DOHH2 (cell line): ENCODE measurements around the gene HTR4.

Experiments
- H3F3A ChIP-seq: fragments of 200-600 bp; sonication (generic), shearing (Covaris generic); 2 replicates; pipeline ENCODE4 v1.6.0; 2016; ENCODE audit warnings: antibody characterized with exemption, mild to moderate bottlenecking; ENCODE audit not compliant: control insufficient read depth, insufficient read depth
- H3K27ac ChIP-seq: fragments of 200-600 bp; sonication (generic); 2 replicates; pipeline ENCODE4 v1.5.1; 2014; ENCODE audit warnings: low read depth, mild to moderate bottlenecking, low read length, moderate library complexity
- H3K27me3 ChIP-seq: fragments of 200-600 bp; sonication (generic); 2 replicates; pipeline ENCODE4 v1.6.1; 2014; ENCODE audit warnings: mild to moderate bottlenecking, low read length, mixed read lengths; ENCODE audit not compliant: control insufficient read depth
- H3K36me3 ChIP-seq: fragments of 200-600 bp; sonication (generic); 2 replicates; pipeline ENCODE4 v1.6.1; 2014; ENCODE audit warnings: mild to moderate bottlenecking, low read length, moderate library complexity, mixed read lengths; ENCODE audit not compliant: control insufficient read depth
- H3K4me1 ChIP-seq: fragments of 200-600 bp; sonication (generic); 2 replicates; pipeline ENCODE4 v1.6.1; 2014; ENCODE audit warnings: mild to moderate bottlenecking, low read length, mixed read lengths; ENCODE audit not compliant: control insufficient read depth
- H3K4me2 ChIP-seq: fragments of 200-600 bp; sonication (generic); 2 replicates; pipeline ENCODE4 v1.6.0; 2014; ENCODE audit warnings: mild to moderate bottlenecking, low read length, moderate library complexity
- H3K4me3 ChIP-seq: fragments of 200-600 bp; sonication (generic); 2 replicates; pipeline ENCODE4 v1.5.1; 2014; ENCODE audit warnings: mild to moderate bottlenecking, low read length, mixed read lengths
- H3K79me2 ChIP-seq: fragments of 200-600 bp; sonication (generic); 2 replicates; pipeline ENCODE4 v1.6.1; 2014; ENCODE audit warnings: mild to moderate bottlenecking, low read length, mixed read lengths; ENCODE audit not compliant: control insufficient read depth
- H3K9me2 ChIP-seq: fragments of 200-600 bp; sonication (generic); replicated peaks from 2 replicates; pipeline ENCODE4 v1.6.1; 2014; ENCODE audit warnings: mild to moderate bottlenecking, low read length, mixed read lengths; ENCODE audit not compliant: control insufficient read depth
- H3K9me3 ChIP-seq: fragments of 200-600 bp; sonication (generic); 2 replicates; pipeline ENCODE4 v1.6.1; 2014; ENCODE audit warnings: antibody characterized with exemption, low read length, mixed read lengths; ENCODE audit not compliant: control insufficient read depth, insufficient read depth
- H4K20me1 ChIP-seq: fragments of 200-600 bp; sonication (generic); 2 replicates; pipeline ENCODE4 v1.6.0; 2014; ENCODE audit warnings: low read depth, mild to moderate bottlenecking, antibody characterized with exemption, low read length, moderate library complexity; ENCODE audit not compliant: control insufficient read depth, insufficient read depth
- CTCF ChIP-seq: fragments of 200-600 bp; sonication (generic); IDR thresholded peaks from one replicate; pipeline ENCODE4 v1.5.1; 2014; ENCODE audit warnings: antibody characterized with exemption, mild to moderate bottlenecking, low read depth, low read length; ENCODE audit not compliant: poor library complexity, severe bottlenecking
- EZH2phosphoT487 ChIP-seq: fragments of 200-600 bp; sonication (generic); IDR thresholded peaks from 2 replicates; pipeline ENCODE4 v1.6.1; 2017; ENCODE audit warnings: borderline replicate concordance, mild to moderate bottlenecking, antibody characterized with exemption, low read length, moderate library complexity, mixed read lengths

Gene HTR4

GRCh38 chr5:148452499-148453193 lies 201.7 kb downstream of the HTR4 start:
- no peak overlapping the region for H3K4me2 ChIP-seq
- H3K9me3 ChIP-seq, result no peaks in the 10 kb centered on the region
- no peaks in the 10 kb centered on the region for H3K36me3 ChIP-seq
- no peak overlapping the region for H3K27ac ChIP-seq
- no peaks in the 10 kb centered on the region for H3K79me2 ChIP-seq
- H4K20me1 ChIP-seq, result no peaks in the 10 kb centered on the region
- no peaks in the 10 kb centered on the region for H3K4me1 ChIP-seq
- H3K27me3 ChIP-seq, result peaks cover 7% of the 10 kb centered on the region
- H3K9me2 ChIP-seq, result no peaks in the 10 kb centered on the region
- H3F3A ChIP-seq, result no peaks in the 10 kb centered on the region
- H3K4me3 ChIP-seq, result no peak overlapping the region
- TF ChIP-seq CTCF, result no peak
- TF ChIP-seq EZH2phosphoT487, result no peak

DNA sequence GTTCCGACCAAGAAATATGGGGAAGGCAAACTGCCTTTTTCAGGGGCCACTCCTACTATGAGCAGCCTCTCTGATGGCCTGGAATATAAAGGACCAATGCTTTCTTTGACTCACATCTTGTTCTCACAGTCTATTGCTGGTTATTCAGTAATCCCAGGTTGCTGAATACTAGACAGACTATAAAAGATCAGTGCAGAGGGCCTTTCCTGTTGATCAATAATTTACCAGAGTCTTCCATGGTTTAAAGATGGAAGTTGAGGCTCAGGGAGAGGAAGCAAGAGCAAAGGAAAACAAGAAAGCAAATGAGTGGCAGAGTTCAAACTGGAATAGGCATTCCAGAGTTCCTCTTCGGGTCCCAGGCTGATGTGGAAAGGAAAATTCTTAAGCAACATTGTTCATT lies 207.7 kb downstream of the HTR4 start:
- Histone ChIP-seq H3K27me3 (peaks cover 2% of the 10 kb centered on the region; the same call in 1 of the 2 replicates), H4K20me1 (0 out of 2 replicates have a peak, but pooled peaks cover 3% of the 10 kb centered on the region), H3K4me3 (no peak overlapping the region), H3K4me2 (no peak overlapping the region), H3F3A (peaks cover 8% of the 10 kb centered on the region), H3K36me3 (peaks cover 18% of the 10 kb centered on the region), H3K9me2 (no peaks in the 10 kb centered on the region), H3K27ac (no peak overlapping the region), H3K79me2 (no peaks in the 10 kb centered on the region), H3K4me1 (no peaks in the 10 kb centered on the region), H3K9me3 (no peaks in the 10 kb centered on the region)
- TF ChIP-seq EZH2phosphoT487, result no peak
- TF ChIP-seq CTCF, result no peak

- Histone ChIP-seq H3K36me3 (peaks cover 25% of the 10 kb centered on the region), H3K79me2 (no peaks in the 10 kb centered on the region), H3K27me3 (peaks cover 2% of the 10 kb centered on the region; the same call in 1 of the 2 replicates), H3K9me2 (no peaks in the 10 kb centered on the region), H3K4me2 (no peak overlapping the region), H4K20me1 (0 out of 2 replicates have a peak, but pooled peaks cover 3% of the 10 kb centered on the region), H3F3A (peaks cover 8% of the 10 kb centered on the region), H3K4me3 (no peak overlapping the region), H3K4me1 (no peaks in the 10 kb centered on the region), H3K9me3 (no peaks in the 10 kb centered on the region), H3K27ac (no peak overlapping the region)
- TF ChIP-seq CTCF, result no peak
- TF ChIP-seq EZH2phosphoT487, result no peak
Observed at GRCh38 chr5:148445578-148445977, 208.7 kb downstream of the HTR4 start.
